WTC11 (cell line): ENCODE results near the gene ENTREP1. TPM values are rescaled to one million over a fixed set of nuclear protein-coding genes. Genes with fewer than 3 reads are reported as not detected.

Experiments used
- ATAC-seq: fragments of 200-7000 bp; cut with Tn5 transposase; 2 replicates; pipeline ENCODE4 v1.10.0; 2021; ENCODE audit warnings: mild to moderate bottlenecking, moderate library complexity
- CTCF ChIA-PET: fragments of 300-600 bp; sonication (Branson Sonifier 250); formaldehyde crosslinking; loops from one replicate; lab custom pipeline; 2021; ENCODE audit warnings: antibody characterized with exemption; lab: Charles Lee
- POLR2A ChIA-PET: fragments of 350-600 bp; sonication (Branson Sonifier 250); formaldehyde crosslinking; loops from one replicate; lab custom pipeline; 2021; ENCODE audit warnings: antibody characterized with exemption; lab: Charles Lee
- DNase-seq: peaks from one replicate; pipeline ENCODE4 v3.0.0; 2021; ENCODE audit warnings: low spot score
- H3K27ac Mint-ChIP-seq: 2 replicates; pipeline ENCODE4 v1.8.0; 2021; ENCODE audit warnings: mixed read lengths
- H3K27me3 Mint-ChIP-seq: 2 replicates; pipeline ENCODE4 v1.8.0; 2021; ENCODE audit warnings: low read depth, mild to moderate bottlenecking, moderate library complexity, mixed read lengths
- H3K36me3 Mint-ChIP-seq: 2 replicates; pipeline ENCODE4 v1.8.0; 2021; ENCODE audit warnings: mixed read lengths
- H3K4me1 Mint-ChIP-seq: 2 replicates; pipeline ENCODE4 v1.8.0; 2022; ENCODE audit warnings: mixed read lengths
- H3K4me3 Mint-ChIP-seq: 2 replicates; pipeline ENCODE4 v1.8.0; 2021; ENCODE audit warnings: mild to moderate bottlenecking, moderate library complexity, mixed read lengths
- H3K9me3 Mint-ChIP-seq: 2 replicates; pipeline ENCODE4 v1.8.0; 2021; ENCODE audit warnings: mixed read lengths
- CREM ChIP-seq: sonication (generic); formaldehyde crosslinking; IDR thresholded peaks from 2 replicates; pipeline ENCODE4 v1.8.1; 2022; ENCODE audit warnings: mild to moderate bottlenecking, missing genetic modification reagents, moderate library complexity
- GABPB1 ChIP-seq: sonication (generic); formaldehyde crosslinking; IDR thresholded peaks from 2 replicates; pipeline ENCODE4 v1.8.1; 2023; ENCODE audit warnings: mild to moderate bottlenecking, missing genetic modification reagents
- GRHL2 ChIP-seq: fragments of 250-450 bp; sonication (Bioruptor Pico); IDR thresholded peaks from 2 replicates; pipeline ENCODE4 v1.8.0; 2022; ENCODE audit warnings: mild to moderate bottlenecking, moderate library complexity; ENCODE audit not compliant: insufficient replicate concordance, severe bottlenecking
- GTF2I ChIP-seq: fragments of 250-450 bp; sonication (Bioruptor Pico); conservative IDR thresholded peaks from 2 replicates; pipeline ENCODE4 v1.4.0; 2021; ENCODE audit warnings: mild to moderate bottlenecking
- JUN ChIP-seq: sonication (generic); formaldehyde crosslinking; IDR thresholded peaks from 2 replicates; pipeline ENCODE4 v1.8.0; 2023; ENCODE audit warnings: mild to moderate bottlenecking, missing genetic modification reagents
- MYBL2 ChIP-seq: sonication (generic); formaldehyde crosslinking; IDR thresholded peaks from 2 replicates; pipeline ENCODE4 v1.8.1; 2023; ENCODE audit warnings: mild to moderate bottlenecking, moderate library complexity, missing genetic modification reagents
- NR1H2 ChIP-seq: sonication (generic); formaldehyde crosslinking; IDR thresholded peaks from 2 replicates; pipeline ENCODE4 v1.9.0; 2021; ENCODE audit warnings: mild to moderate bottlenecking, moderate library complexity, missing genetic modification reagents
- TCF7 ChIP-seq: sonication (generic); formaldehyde crosslinking; IDR thresholded peaks from 2 replicates; pipeline ENCODE4 v1.8.0; 2022; ENCODE audit warnings: mild to moderate bottlenecking, low read depth, missing genetic modification reagents, moderate library complexity
- TP53 ChIP-seq: sonication (generic); formaldehyde crosslinking; IDR thresholded peaks from 2 replicates; pipeline ENCODE4 v1.8.1; 2023; ENCODE audit warnings: mild to moderate bottlenecking, missing genetic modification reagents
- ZNF219 ChIP-seq: sonication (generic); formaldehyde crosslinking; IDR thresholded peaks from 2 replicates; pipeline ENCODE4 v1.8.0; 2023; ENCODE audit warnings: missing genetic modification reagents, mild to moderate bottlenecking, borderline replicate concordance
- ZNF232 ChIP-seq: sonication (generic); formaldehyde crosslinking; IDR thresholded peaks from 2 replicates; pipeline ENCODE4 v1.8.0; 2022; ENCODE audit warnings: mild to moderate bottlenecking, missing genetic modification reagents
- ZNF263 ChIP-seq: sonication (generic); formaldehyde crosslinking; IDR thresholded peaks from 2 replicates; pipeline ENCODE4 v1.8.1; 2022; ENCODE audit warnings: low read depth, mild to moderate bottlenecking, moderate library complexity, missing genetic modification reagents
- total RNA-seq: library from RNA; stranded (reverse); gene quantifications from 3 replicates; pipeline ENCODE4 v1.2.3, GENCODE V29; 2021
- TF ChIP-seq, protein P1 (sequence below): sonication (generic); formaldehyde crosslinking; IDR thresholded peaks from 2 replicates; pipeline ENCODE4 v1.8.0; 2022; ENCODE audit warnings: missing genetic modification reagents
- TF ChIP-seq, protein P2 (sequence below): sonication (generic); formaldehyde crosslinking; IDR thresholded peaks from 2 replicates; pipeline ENCODE4 v1.8.1; 2022; ENCODE audit warnings: mild to moderate bottlenecking, moderate library complexity, missing genetic modification reagents
- TF ChIP-seq, protein P3 (sequence below): fragments of 250-450 bp; sonication (Bioruptor Pico); IDR thresholded peaks from 2 replicates; pipeline ENCODE4 v1.9.0; 2021; ENCODE audit warnings: mild to moderate bottlenecking
- TF ChIP-seq, protein P4 (sequence below): sonication (generic); formaldehyde crosslinking; IDR thresholded peaks from 2 replicates; pipeline ENCODE4 v1.8.0; 2023; ENCODE audit warnings: missing genetic modification reagents, mild to moderate bottlenecking, borderline replicate concordance
- TF ChIP-seq, protein P5 (sequence below): sonication (generic); formaldehyde crosslinking; IDR thresholded peaks from 2 replicates; pipeline ENCODE4 v1.8.1; 2023; ENCODE audit warnings: mild to moderate bottlenecking, missing genetic modification reagents
- TF ChIP-seq, protein P6 (sequence below): sonication (generic); formaldehyde crosslinking; IDR thresholded peaks from 2 replicates; pipeline ENCODE4 v1.8.1; 2022; ENCODE audit warnings: mild to moderate bottlenecking, missing genetic modification reagents, moderate library complexity, borderline replicate concordance
- TF ChIP-seq, protein P7 (sequence below): fragments of 250-450 bp; sonication (Bioruptor Pico); IDR thresholded peaks from 2 replicates; pipeline ENCODE4 v2.1.2; 2022; ENCODE audit warnings: mild to moderate bottlenecking, moderate library complexity
- TF ChIP-seq, protein P8 (sequence below): sonication (generic); formaldehyde crosslinking; IDR thresholded peaks from 2 replicates; pipeline ENCODE4 v1.8.1; 2023; ENCODE audit warnings: mild to moderate bottlenecking, missing genetic modification reagents

ENTREP1 gene
- total RNA-seq, 1 experiment from 2014 or later = 22.4 TPM

DNA sequence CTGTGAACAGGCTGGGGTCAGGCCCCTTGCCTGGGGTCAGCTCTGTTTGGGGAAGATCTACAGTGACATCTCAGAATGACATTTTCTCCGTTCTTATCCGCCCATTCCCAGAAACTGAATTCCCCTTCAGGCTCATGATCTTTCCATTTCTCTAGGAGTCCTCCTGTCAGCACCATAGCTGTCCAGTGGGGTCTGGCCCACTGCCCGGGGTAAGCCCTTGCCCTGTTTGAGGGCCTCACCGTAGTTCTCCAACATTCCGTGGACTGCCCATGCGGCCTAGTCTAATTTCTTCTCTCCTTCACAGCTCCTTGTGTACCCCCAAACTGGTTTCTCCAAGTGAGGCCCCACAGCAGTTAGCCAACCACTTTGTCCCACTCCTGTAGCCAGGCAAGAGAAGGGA is 68.4 kb downstream of the ENTREP1 start (continued):
- TF ChIP-seq, protein P1, sequence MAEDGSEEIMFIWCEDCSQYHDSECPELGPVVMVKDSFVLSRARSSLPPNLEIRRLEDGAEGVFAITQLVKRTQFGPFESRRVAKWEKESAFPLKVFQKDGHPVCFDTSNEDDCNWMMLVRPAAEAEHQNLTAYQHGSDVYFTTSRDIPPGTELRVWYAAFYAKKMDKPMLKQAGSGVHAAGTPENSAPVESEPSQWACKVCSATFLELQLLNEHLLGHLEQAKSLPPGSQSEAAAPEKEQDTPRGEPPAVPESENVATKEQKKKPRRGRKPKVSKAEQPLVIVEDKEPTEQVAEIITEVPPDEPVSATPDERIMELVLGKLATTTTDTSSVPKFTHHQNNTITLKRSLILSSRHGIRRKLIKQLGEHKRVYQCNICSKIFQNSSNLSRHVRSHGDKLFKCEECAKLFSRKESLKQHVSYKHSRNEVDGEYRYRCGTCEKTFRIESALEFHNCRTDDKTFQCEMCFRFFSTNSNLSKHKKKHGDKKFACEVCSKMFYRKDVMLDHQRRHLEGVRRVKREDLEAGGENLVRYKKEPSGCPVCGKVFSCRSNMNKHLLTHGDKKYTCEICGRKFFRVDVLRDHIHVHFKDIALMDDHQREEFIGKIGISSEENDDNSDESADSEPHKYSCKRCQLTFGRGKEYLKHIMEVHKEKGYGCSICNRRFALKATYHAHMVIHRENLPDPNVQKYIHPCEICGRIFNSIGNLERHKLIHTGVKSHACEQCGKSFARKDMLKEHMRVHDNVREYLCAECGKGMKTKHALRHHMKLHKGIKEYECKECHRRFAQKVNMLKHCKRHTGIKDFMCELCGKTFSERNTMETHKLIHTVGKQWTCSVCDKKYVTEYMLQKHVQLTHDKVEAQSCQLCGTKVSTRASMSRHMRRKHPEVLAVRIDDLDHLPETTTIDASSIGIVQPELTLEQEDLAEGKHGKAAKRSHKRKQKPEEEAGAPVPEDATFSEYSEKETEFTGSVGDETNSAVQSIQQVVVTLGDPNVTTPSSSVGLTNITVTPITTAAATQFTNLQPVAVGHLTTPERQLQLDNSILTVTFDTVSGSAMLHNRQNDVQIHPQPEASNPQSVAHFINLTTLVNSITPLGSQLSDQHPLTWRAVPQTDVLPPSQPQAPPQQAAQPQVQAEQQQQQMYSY = no peak
- no peak for TF ChIP-seq GRHL2 (CRISPR knock-in tag)
- TF ChIP-seq, all 79 proteins: peak for 0

DNA sequence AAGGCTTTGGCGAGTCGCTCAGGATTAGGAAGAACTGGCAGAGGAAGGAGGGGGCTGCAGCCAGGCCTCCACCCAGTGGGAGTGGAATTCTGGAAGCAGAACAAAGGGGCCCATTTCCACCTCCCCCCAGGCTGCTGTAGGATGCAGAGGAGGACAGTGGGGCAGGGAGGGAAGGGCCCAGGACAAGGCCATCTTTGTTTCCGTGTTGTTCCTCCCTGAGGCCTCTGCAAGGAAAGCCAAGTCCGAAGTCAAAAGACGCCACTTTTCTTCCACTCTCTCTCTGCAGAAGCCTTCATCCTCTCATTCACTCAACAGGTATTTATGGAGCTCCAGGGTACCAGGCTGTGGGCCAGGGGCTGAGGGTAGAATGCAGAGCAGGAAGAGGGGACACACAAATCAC is 70.7 kb downstream of the ENTREP1 start:
- TF ChIP-seq ZNF263 (no peak), GABPB1 (CRISPR knock-in tag) (no peak), TCF7 (no peak), GTF2I (no peak), ZNF232 (CRISPR knock-in tag) (no peak), ZNF219 (CRISPR knock-in tag) (no peak), CREM (no peak), JUN (no peak), NR1H2 (no peak), MYBL2 (CRISPR knock-in tag) (no peak), TP53 (CRISPR knock-in tag) (no peak)
- TF ChIP-seq, protein P2, sequence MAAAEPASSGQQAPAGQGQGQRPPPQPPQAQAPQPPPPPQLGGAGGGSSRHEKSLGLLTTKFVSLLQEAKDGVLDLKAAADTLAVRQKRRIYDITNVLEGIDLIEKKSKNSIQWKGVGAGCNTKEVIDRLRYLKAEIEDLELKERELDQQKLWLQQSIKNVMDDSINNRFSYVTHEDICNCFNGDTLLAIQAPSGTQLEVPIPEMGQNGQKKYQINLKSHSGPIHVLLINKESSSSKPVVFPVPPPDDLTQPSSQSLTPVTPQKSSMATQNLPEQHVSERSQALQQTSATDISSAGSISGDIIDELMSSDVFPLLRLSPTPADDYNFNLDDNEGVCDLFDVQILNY (CRISPR knock-in tag) = no peak
- TF ChIP-seq, protein P3, sequence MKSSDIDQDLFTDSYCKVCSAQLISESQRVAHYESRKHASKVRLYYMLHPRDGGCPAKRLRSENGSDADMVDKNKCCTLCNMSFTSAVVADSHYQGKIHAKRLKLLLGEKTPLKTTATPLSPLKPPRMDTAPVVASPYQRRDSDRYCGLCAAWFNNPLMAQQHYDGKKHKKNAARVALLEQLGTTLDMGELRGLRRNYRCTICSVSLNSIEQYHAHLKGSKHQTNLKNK (CRISPR knock-in tag) = no peak
- TF ChIP-seq, protein P4, sequence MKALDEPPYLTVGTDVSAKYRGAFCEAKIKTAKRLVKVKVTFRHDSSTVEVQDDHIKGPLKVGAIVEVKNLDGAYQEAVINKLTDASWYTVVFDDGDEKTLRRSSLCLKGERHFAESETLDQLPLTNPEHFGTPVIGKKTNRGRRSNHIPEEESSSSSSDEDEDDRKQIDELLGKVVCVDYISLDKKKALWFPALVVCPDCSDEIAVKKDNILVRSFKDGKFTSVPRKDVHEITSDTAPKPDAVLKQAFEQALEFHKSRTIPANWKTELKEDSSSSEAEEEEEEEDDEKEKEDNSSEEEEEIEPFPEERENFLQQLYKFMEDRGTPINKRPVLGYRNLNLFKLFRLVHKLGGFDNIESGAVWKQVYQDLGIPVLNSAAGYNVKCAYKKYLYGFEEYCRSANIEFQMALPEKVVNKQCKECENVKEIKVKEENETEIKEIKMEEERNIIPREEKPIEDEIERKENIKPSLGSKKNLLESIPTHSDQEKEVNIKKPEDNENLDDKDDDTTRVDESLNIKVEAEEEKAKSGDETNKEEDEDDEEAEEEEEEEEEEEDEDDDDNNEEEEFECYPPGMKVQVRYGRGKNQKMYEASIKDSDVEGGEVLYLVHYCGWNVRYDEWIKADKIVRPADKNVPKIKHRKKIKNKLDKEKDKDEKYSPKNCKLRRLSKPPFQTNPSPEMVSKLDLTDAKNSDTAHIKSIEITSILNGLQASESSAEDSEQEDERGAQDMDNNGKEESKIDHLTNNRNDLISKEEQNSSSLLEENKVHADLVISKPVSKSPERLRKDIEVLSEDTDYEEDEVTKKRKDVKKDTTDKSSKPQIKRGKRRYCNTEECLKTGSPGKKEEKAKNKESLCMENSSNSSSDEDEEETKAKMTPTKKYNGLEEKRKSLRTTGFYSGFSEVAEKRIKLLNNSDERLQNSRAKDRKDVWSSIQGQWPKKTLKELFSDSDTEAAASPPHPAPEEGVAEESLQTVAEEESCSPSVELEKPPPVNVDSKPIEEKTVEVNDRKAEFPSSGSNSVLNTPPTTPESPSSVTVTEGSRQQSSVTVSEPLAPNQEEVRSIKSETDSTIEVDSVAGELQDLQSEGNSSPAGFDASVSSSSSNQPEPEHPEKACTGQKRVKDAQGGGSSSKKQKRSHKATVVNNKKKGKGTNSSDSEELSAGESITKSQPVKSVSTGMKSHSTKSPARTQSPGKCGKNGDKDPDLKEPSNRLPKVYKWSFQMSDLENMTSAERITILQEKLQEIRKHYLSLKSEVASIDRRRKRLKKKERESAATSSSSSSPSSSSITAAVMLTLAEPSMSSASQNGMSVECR (CRISPR knock-in tag) = no peak
- TF ChIP-seq, protein P5, sequence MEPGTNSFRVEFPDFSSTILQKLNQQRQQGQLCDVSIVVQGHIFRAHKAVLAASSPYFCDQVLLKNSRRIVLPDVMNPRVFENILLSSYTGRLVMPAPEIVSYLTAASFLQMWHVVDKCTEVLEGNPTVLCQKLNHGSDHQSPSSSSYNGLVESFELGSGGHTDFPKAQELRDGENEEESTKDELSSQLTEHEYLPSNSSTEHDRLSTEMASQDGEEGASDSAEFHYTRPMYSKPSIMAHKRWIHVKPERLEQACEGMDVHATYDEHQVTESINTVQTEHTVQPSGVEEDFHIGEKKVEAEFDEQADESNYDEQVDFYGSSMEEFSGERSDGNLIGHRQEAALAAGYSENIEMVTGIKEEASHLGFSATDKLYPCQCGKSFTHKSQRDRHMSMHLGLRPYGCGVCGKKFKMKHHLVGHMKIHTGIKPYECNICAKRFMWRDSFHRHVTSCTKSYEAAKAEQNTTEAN (CRISPR knock-in tag) = no peak
- TF ChIP-seq, protein P6, sequence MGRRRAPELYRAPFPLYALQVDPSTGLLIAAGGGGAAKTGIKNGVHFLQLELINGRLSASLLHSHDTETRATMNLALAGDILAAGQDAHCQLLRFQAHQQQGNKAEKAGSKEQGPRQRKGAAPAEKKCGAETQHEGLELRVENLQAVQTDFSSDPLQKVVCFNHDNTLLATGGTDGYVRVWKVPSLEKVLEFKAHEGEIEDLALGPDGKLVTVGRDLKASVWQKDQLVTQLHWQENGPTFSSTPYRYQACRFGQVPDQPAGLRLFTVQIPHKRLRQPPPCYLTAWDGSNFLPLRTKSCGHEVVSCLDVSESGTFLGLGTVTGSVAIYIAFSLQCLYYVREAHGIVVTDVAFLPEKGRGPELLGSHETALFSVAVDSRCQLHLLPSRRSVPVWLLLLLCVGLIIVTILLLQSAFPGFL (CRISPR knock-in tag) = no peak
- TF ChIP-seq, protein P7, sequence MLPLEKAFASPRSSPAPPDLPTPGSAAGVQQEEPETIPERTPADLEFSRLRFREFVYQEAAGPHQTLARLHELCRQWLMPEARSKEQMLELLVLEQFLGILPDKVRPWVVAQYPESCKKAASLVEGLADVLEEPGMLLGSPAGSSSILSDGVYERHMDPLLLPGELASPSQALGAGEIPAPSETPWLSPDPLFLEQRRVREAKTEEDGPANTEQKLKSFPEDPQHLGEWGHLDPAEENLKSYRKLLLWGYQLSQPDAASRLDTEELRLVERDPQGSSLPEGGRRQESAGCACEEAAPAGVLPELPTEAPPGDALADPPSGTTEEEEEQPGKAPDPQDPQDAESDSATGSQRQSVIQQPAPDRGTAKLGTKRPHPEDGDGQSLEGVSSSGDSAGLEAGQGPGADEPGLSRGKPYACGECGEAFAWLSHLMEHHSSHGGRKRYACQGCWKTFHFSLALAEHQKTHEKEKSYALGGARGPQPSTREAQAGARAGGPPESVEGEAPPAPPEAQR = no peak
- TF ChIP-seq, protein P8, sequence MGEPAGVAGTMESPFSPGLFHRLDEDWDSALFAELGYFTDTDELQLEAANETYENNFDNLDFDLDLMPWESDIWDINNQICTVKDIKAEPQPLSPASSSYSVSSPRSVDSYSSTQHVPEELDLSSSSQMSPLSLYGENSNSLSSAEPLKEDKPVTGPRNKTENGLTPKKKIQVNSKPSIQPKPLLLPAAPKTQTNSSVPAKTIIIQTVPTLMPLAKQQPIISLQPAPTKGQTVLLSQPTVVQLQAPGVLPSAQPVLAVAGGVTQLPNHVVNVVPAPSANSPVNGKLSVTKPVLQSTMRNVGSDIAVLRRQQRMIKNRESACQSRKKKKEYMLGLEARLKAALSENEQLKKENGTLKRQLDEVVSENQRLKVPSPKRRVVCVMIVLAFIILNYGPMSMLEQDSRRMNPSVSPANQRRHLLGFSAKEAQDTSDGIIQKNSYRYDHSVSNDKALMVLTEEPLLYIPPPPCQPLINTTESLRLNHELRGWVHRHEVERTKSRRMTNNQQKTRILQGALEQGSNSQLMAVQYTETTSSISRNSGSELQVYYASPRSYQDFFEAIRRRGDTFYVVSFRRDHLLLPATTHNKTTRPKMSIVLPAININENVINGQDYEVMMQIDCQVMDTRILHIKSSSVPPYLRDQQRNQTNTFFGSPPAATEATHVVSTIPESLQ (CRISPR knock-in tag) = no peak
- TF ChIP-seq, all 79 proteins: peak for 0
- no peak overlapping the region for H3K27ac Mint-ChIP-seq
- peak; percentile 58 for ATAC-seq

More for the DNA sequence above, 70.7 kb downstream of the ENTREP1 start:
- H3K36me3 Mint-ChIP-seq = peaks cover 13% of the 10 kb centered on the region
- no peaks in the 10 kb centered on the region; the same call in 1 of the 2 replicates for H3K27me3 Mint-ChIP-seq
- CTCF ChIA-PET = interaction anchor here (1.0 kb wide), 1 partner anchor 172 kb away, joined by 3 read pairs; no protein-coding TSS in a partner anchor
- no peak overlapping the region for H3K4me3 Mint-ChIP-seq
- H3K4me1 Mint-ChIP-seq = no peaks in the 10 kb centered on the region
- peaks cover 1% of the 10 kb centered on the region for H3K9me3 Mint-ChIP-seq
- DNase-seq = no peak
- POLR2A ChIA-PET = no interaction called here
